ENCODE measurements around the gene PRKN. TPM values are rescaled to one million over a fixed set of nuclear protein-coding genes. Genes with fewer than 3 reads are reported as not detected.

Gene PRKN
- total RNA-seq, 4 donors from 2014 or later, result 5.5 to 17.9 (median 6.8) TPM

GRCh38 chr6:161480421-161481155 is 1247.0 kb downstream of the PRKN start:
- no peaks in the 10 kb centered on the region for H3K9me3 ChIP-seq
- TF ChIP-seq EP300 (IDR thresholded peaks at IDR 0.05), result no peak
- no peak for TF ChIP-seq POLR2A (IDR thresholded peaks at IDR 0.05)
- no peak for TF ChIP-seq CTCF (IDR thresholded peaks at IDR 0.05)
- H3K4me3 ChIP-seq, result no peak overlapping the region
- DNase-seq (ENCODE audit: low spot score in 2 of 2), result no peak
- peak overlapping the region in 2 of 4 donors; percentile 29 to 52 for H3K27ac ChIP-seq
- H3K27me3 ChIP-seq, result no peaks in the 10 kb centered on the region
- peaks cover 0 to 22% (median 0%) of the 10 kb centered on the region in 4 donors for H3K4me1 ChIP-seq
- WGBS, 2 donors, result 83 to 92% methylated on average over 12 of the region's 12 CpGs
- H3K36me3 ChIP-seq, result no peaks in the 10 kb centered on the region

GRCh38 chr6:161479376-161479775 is 1248.2 kb downstream of the PRKN start:
- Histone ChIP-seq H3K4me3 (no peak overlapping the region), H3K4me1 (peaks cover 0 to 22% (median 0%) of the 10 kb centered on the region in 4 donors), H3K27ac (no peak overlapping the region), H3K27me3 (no peaks in the 10 kb centered on the region), H3K36me3 (no peaks in the 10 kb centered on the region), H3K9me3 (no peaks in the 10 kb centered on the region)
- no peak for DNase-seq (ENCODE audit: low spot score in 2 of 2)
- WGBS, 2 donors, result 91 to 92% methylated on average over 4 of the region's 4 CpGs
- TF ChIP-seq CTCF (IDR thresholded peaks at IDR 0.05) (no peak), EP300 (IDR thresholded peaks at IDR 0.05) (no peak)

- Histone ChIP-seq H3K27ac (no peak overlapping the region), H3K4me1 (peaks cover 0 to 19% (median 0%) of the 10 kb centered on the region in 4 donors), H3K36me3 (no peaks in the 10 kb centered on the region), H3K9me3 (no peaks in the 10 kb centered on the region), H3K4me3 (no peak overlapping the region), H3K27me3 (no peaks in the 10 kb centered on the region)
- DNase-seq (ENCODE audit: low spot score in 2 of 2), result no peak
- no peak for TF ChIP-seq EP300 (IDR thresholded peaks at IDR 0.05)
- TF ChIP-seq POLR2A (IDR thresholded peaks at IDR 0.05), result no peak
- TF ChIP-seq CTCF (IDR thresholded peaks at IDR 0.05), result no peak
- WGBS, 2 donors, result 83 to 86% methylated on average over 7 of the region's 7 CpGs
Observed at GRCh38 chr6:161477876-161478425, 1249.6 kb downstream of the PRKN start.

DNA sequence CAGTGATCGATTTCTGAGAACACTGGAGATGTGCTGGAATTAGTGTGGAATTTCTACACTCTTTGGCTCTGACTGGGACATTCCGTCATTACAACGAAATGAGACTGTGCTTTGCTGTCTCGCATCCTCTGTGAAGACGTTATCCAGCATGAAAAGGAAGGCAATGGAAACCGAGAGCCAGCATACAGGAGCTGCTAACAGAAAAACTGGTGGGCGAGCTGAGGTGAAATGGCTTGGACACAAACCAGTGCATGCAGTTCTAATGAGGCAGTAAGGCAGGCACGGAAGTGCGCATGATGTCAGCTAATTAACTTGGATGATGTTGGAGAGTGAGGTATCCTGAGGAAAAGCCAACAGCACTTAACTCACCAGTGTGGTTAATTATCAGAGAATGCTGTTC is 1250.9 kb downstream of the PRKN start:
- no peak for TF ChIP-seq POLR2A (IDR thresholded peaks at IDR 0.05)
- peak in 1 of 2 donors; percentile 12 for TF ChIP-seq EP300 (IDR thresholded peaks at IDR 0.05)
- no peaks in the 10 kb centered on the region for H3K9me3 ChIP-seq
- DNase-seq (ENCODE audit: low spot score in 2 of 2), result no peak
- H3K36me3 ChIP-seq, result no peaks in the 10 kb centered on the region
- peaks cover 0 to 6% (median 0%) of the 10 kb centered on the region in 4 donors for H3K4me1 ChIP-seq
- no peak overlapping the region for H3K4me3 ChIP-seq
- 64 to 66% methylated on average over 9 of the region's 9 CpGs for WGBS, 2 donors
- H3K27ac ChIP-seq, result peak overlapping the region in 1 of 4 donors; percentile 11
- no peaks in the 10 kb centered on the region for H3K27me3 ChIP-seq

DNA sequence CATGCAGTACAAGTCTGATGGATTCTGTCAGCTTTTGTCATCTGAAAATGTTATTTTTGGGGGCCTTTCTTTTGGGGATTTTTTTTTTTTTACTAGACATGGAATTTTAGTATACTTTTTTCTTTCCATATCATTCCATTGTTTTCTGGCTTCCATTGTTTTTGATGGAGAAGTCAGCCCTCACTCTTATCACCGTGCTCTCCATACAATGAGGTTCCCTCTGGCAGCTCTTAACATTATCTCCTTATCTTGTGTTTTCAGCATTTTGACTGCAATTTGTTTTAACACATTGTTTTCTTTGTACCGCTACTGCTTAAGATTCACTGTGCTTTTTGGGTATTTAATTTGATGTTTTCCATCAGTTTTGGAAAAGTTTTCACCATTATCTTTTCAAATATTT is 1262.2 kb downstream of the PRKN start:
- Histone ChIP-seq H3K4me3 (no peak overlapping the region), H3K9me3 (no peaks in the 10 kb centered on the region), H3K27ac (no peak overlapping the region), H3K27me3 (no peaks in the 10 kb centered on the region), H3K36me3 (no peaks in the 10 kb centered on the region), H3K4me1 (no peaks in the 10 kb centered on the region)
- TF ChIP-seq EP300 (IDR thresholded peaks at IDR 0.05) (no peak), POLR2A (IDR thresholded peaks at IDR 0.05) (no peak), CTCF (IDR thresholded peaks at IDR 0.05) (no peak)
- 79 to 85% methylated on average over 2 of the region's 2 CpGs for WGBS, 2 donors
- DNase-seq (ENCODE audit: low spot score in 2 of 2), result no peak

Data from tibial nerve (tissue), 4 donors.